H9 (cell line): Measurements from ENCODE around the gene CXCL13. TPM values are rescaled to one million over a fixed set of nuclear protein-coding genes. Genes with fewer than 3 reads are reported as not detected.
"Not testable (repeated sequence)": the region's sequence is repeated elsewhere in the genome, so short reads cannot be mapped to it uniquely, and the experiment has no call there.

Source experiments
- DNase-seq: peaks from one replicate; pipeline ENCODE4 v3.0.0-alpha.2; 2017
- H2AFZ ChIP-seq: one replicate; pipeline ENCODE4 v1.6.1; 2013; ENCODE audit warnings: mild to moderate bottlenecking, low read length, control low read depth, moderate library complexity
- H2AK5ac ChIP-seq: 2 replicates; pipeline ENCODE4 v1.6.1; 2013; ENCODE audit warnings: low read length, control low read depth, mixed read lengths; ENCODE audit not compliant: insufficient read length
- H2BK120ac ChIP-seq: one replicate; pipeline ENCODE4 v1.6.1; 2013; ENCODE audit warnings: low read depth, mild to moderate bottlenecking, low read length, control low read depth, inconsistent platforms; ENCODE audit not compliant: poor library complexity, severe bottlenecking
- H2BK12ac ChIP-seq: 2 replicates; pipeline ENCODE4 v1.6.1; 2013; ENCODE audit warnings: low read length, control low read depth, mixed read lengths, low read depth; ENCODE audit not compliant: insufficient read length
- H2BK15ac ChIP-seq: 2 replicates; pipeline ENCODE4 v1.6.1; 2013; ENCODE audit warnings: low read depth, low read length, control low read depth
- H2BK20ac ChIP-seq: one replicate; pipeline ENCODE4 v1.6.1; 2013; ENCODE audit warnings: low read depth, mild to moderate bottlenecking, low read length, control low read depth, inconsistent platforms; ENCODE audit not compliant: poor library complexity, severe bottlenecking
- H2BK5ac ChIP-seq: 2 replicates; pipeline ENCODE4 v1.6.1; 2013; ENCODE audit warnings: low read length, control low read depth, mixed read lengths; ENCODE audit not compliant: insufficient read length
- H3K14ac ChIP-seq: 2 replicates; pipeline ENCODE4 v1.6.1; 2013; ENCODE audit warnings: low read length, control low read depth; ENCODE audit not compliant: insufficient read depth
- H3K18ac ChIP-seq: 2 replicates; pipeline ENCODE4 v1.6.1; 2013; ENCODE audit warnings: low read depth, mild to moderate bottlenecking, mixed read lengths, low read length, control low read depth; ENCODE audit not compliant: insufficient read length
- H3K23ac ChIP-seq: 2 replicates; pipeline ENCODE4 v1.6.1; 2013; ENCODE audit warnings: low read length, control low read depth, mixed read lengths, low read depth; ENCODE audit not compliant: insufficient read length
- H3K23me2 ChIP-seq: 2 replicates; pipeline ENCODE4 v1.6.1; 2013; ENCODE audit warnings: low read depth, mild to moderate bottlenecking, mixed read lengths, low read length, control low read depth; ENCODE audit not compliant: insufficient read length, poor library complexity, severe bottlenecking
- H3K27ac ChIP-seq: 2 replicates; pipeline ENCODE4 v1.5.1; 2013; ENCODE audit warnings: low read length, control low read depth, mixed read lengths, low read depth; ENCODE audit not compliant: insufficient read length
- H3K27me3 ChIP-seq: 2 replicates; pipeline ENCODE4 v1.6.1; 2013; ENCODE audit warnings: low read length, control low read depth, inconsistent platforms; ENCODE audit not compliant: insufficient read depth
- H3K4ac ChIP-seq: 2 replicates; pipeline ENCODE4 v1.6.1; 2013; ENCODE audit warnings: low read depth, mild to moderate bottlenecking, control low read depth, inconsistent platforms, low read length, moderate library complexity
- H3K4me1 ChIP-seq: 2 replicates; pipeline ENCODE4 v1.6.1; 2013; ENCODE audit warnings: low read length, control low read depth, inconsistent platforms; ENCODE audit not compliant: insufficient read depth
- H3K4me2 ChIP-seq: 2 replicates; pipeline ENCODE4 v1.6.1; 2013; ENCODE audit warnings: low read length, control low read depth, mixed read lengths; ENCODE audit not compliant: insufficient read length, insufficient read depth
- H3K56ac ChIP-seq: 2 replicates; pipeline ENCODE4 v1.6.1; 2013; ENCODE audit warnings: low read depth, mild to moderate bottlenecking, mixed read lengths, low read length, control low read depth; ENCODE audit not compliant: insufficient read length
- H3K79me1 ChIP-seq: 2 replicates; pipeline ENCODE4 v1.6.1; 2013; ENCODE audit warnings: low read depth, mild to moderate bottlenecking, moderate library complexity, low read length, control low read depth, inconsistent platforms; ENCODE audit not compliant: insufficient read depth, poor library complexity, severe bottlenecking
- H3K79me2 ChIP-seq: 2 replicates; pipeline ENCODE4 v1.6.1; 2013; ENCODE audit warnings: low read length, control low read depth, inconsistent platforms; ENCODE audit not compliant: insufficient read depth
- H3K9ac ChIP-seq: 2 replicates; pipeline ENCODE4 v1.6.1; 2013; ENCODE audit warnings: low read length, control low read depth, mixed read lengths; ENCODE audit not compliant: insufficient read length; ENCODE audit errors: extremely low read depth
- H3K9me3 ChIP-seq: one replicate; pipeline ENCODE4 v1.6.1; 2013; ENCODE audit warnings: low read depth, low read length, inconsistent platforms; ENCODE audit not compliant: control insufficient read depth
- H3T11ph ChIP-seq: one replicate; pipeline ENCODE4 v1.6.1; 2013; ENCODE audit warnings: mild to moderate bottlenecking, low read length, control low read depth, inconsistent platforms
- H4K20me1 ChIP-seq: one replicate; pipeline ENCODE4 v1.6.1; 2013; ENCODE audit not compliant: control insufficient read depth, insufficient read length, insufficient read depth
- H4K5ac ChIP-seq: 2 replicates; pipeline ENCODE4 v1.6.1; 2013; ENCODE audit warnings: low read depth, mild to moderate bottlenecking, mixed read lengths, low read length, control low read depth; ENCODE audit not compliant: insufficient read length
- H4K8ac ChIP-seq: replicated peaks from 2 replicates; pipeline ENCODE4 v1.6.1; 2013; ENCODE audit warnings: low read length, control low read depth, mixed read lengths, low read depth; ENCODE audit not compliant: insufficient read length
- H4K91ac ChIP-seq: 2 replicates; pipeline ENCODE4 v1.6.1; 2013; ENCODE audit warnings: low read depth, mild to moderate bottlenecking, moderate library complexity, mixed read lengths, low read length, control low read depth; ENCODE audit not compliant: insufficient read length
- H3K27ac Mint-ChIP-seq, 3 experiments: 2 replicates in 2 of 3; 3 replicates in 1 of 3; pipeline ENCODE4 v1.8.0; 2020 to 2021; ENCODE audit warnings: mixed read lengths in 3 of 3, mild to moderate bottlenecking in 1 of 3, moderate library complexity in 1 of 3
- H3K27me3 Mint-ChIP-seq: 2 replicates; pipeline ENCODE4 v1.8.0; 2021; ENCODE audit warnings: low read depth, mild to moderate bottlenecking, moderate library complexity, mixed read lengths
- H3K36me3 Mint-ChIP-seq, 3 experiments: 2 replicates in 2 of 3; 3 replicates in 1 of 3; pipeline ENCODE4 v1.8.0; 2020 to 2021; ENCODE audit warnings: low read depth in 3 of 3, mixed read lengths in 3 of 3; ENCODE audit not compliant: insufficient read depth in 1 of 3
- H3K4me1 Mint-ChIP-seq, 2 experiments: 2 replicates each; pipeline ENCODE4 v1.8.0; 2020; ENCODE audit warnings: mixed read lengths in 2 of 2
- H3K4me3 Mint-ChIP-seq, 2 experiments: 2 replicates in 1 of 2; 3 replicates in 1 of 2; pipeline ENCODE4 v1.8.0; 2020 to 2021; ENCODE audit warnings: mild to moderate bottlenecking in 2 of 2, mixed read lengths in 2 of 2, moderate library complexity in 1 of 2
- H3K9me3 Mint-ChIP-seq, 2 experiments: 2 replicates in 1 of 2; 3 replicates in 1 of 2; pipeline ENCODE4 v1.8.0; 2020; ENCODE audit warnings: mild to moderate bottlenecking in 2 of 2, mixed read lengths in 2 of 2, moderate library complexity in 1 of 2
- CTCF ChIP-seq: fragments of 200-600 bp; sonication (generic); conservative IDR thresholded peaks from 3 replicates; pipeline ENCODE4 v1.8.0; 2021; ENCODE audit warnings: antibody characterized with exemption, mild to moderate bottlenecking
- WGBS: extraction: QIAGEN DNeasy Blood & Tissue Kit; methylation state at CpG from one replicate; pipeline ENCODE4 v1.1.7; 2013; ENCODE audit warnings: missing lambda C conversion rate, low lambda C conversion rate, mixed read lengths; ENCODE audit not compliant: insufficient read length; ENCODE audit errors: extremely low coverage; 5-methylcytosine and 5-hydroxymethylcytosine counted together
- total RNA-seq: library from RNA; stranded (reverse); gene quantifications from 2 replicates; pipeline ENCODE4 v1.2.1, GENCODE V29; 2021

CXCL13 gene
- total RNA-seq, 1 experiment from 2014 or later, result not detected

GRCh38 chr4:77653162-77653758 is 47.6 kb downstream of the CXCL13 start:
- H3K9me3 ChIP-seq, result no peaks in the 10 kb centered on the region
- no peak overlapping the region for H3K27ac ChIP-seq
- H3K79me1 ChIP-seq, result no peaks in the 10 kb centered on the region
- H4K5ac ChIP-seq, result no peak overlapping the region
- no peaks in the 10 kb centered on the region; the same call in none of the 2 replicates for H3K27me3 Mint-ChIP-seq
- DNase-seq, result no peak
- no peak overlapping the region for H3K9ac ChIP-seq
- H3K14ac ChIP-seq, result no peak overlapping the region
- H2BK5ac ChIP-seq, result no peak overlapping the region
- peaks cover 8 to 13% of the 10 kb centered on the region in 2 experiments for H3K9me3 Mint-ChIP-seq
- no peaks in the 10 kb centered on the region for H3K79me2 ChIP-seq
- H3K27ac Mint-ChIP-seq, result no peak overlapping the region
- no peaks in the 10 kb centered on the region for H3K23me2 ChIP-seq
- no peaks in the 10 kb centered on the region for H3K27me3 ChIP-seq
- H3K18ac ChIP-seq, result no peak overlapping the region
- H3K4me1 Mint-ChIP-seq, result peaks cover 20 to 22% of the 10 kb centered on the region in 2 experiments
- H3K4me3 Mint-ChIP-seq, result no peak overlapping the region
- no peak overlapping the region for H2AK5ac ChIP-seq
- H2BK120ac ChIP-seq, result no peak overlapping the region
- no peak overlapping the region for H2AFZ ChIP-seq
- no peak overlapping the region for H3K4me2 ChIP-seq
- H2BK20ac ChIP-seq, result no peak overlapping the region
- WGBS, result no CpG with 5 or more reads among the region's 2 CpGs
- H2BK12ac ChIP-seq, result no peak overlapping the region
- H4K20me1 ChIP-seq, result no peaks in the 10 kb centered on the region
- no peak overlapping the region for H3K4ac ChIP-seq
- H2BK15ac ChIP-seq, result no peak overlapping the region
- no peak overlapping the region for H4K91ac ChIP-seq
- H3T11ph ChIP-seq, result no peak overlapping the region
- no peaks in the 10 kb centered on the region for H3K4me1 ChIP-seq
- no peak overlapping the region for H4K8ac ChIP-seq
- TF ChIP-seq CTCF, result no peak
- H3K56ac ChIP-seq, result no peak overlapping the region
- peaks cover 0 to 15% (median 0%) of the 10 kb centered on the region in 3 experiments; a peak in 3 of 7 replicates for H3K36me3 Mint-ChIP-seq
- no peak overlapping the region for H3K23ac ChIP-seq

- not testable (repeated sequence) for H2BK5ac ChIP-seq, H2BK20ac ChIP-seq, H3K9me3 Mint-ChIP-seq, H3K4ac ChIP-seq, H3K4me1 Mint-ChIP-seq, H3K36me3 Mint-ChIP-seq, H3K56ac ChIP-seq, H3K27me3 ChIP-seq, H3K27ac ChIP-seq, H3K4me1 ChIP-seq, H3K79me2 ChIP-seq, H3K18ac ChIP-seq, H2BK15ac ChIP-seq, H3K9me3 ChIP-seq, H3K79me1 ChIP-seq, H4K5ac ChIP-seq, H3K27ac Mint-ChIP-seq, DNase-seq, H3K14ac ChIP-seq, H2AFZ ChIP-seq, H2AK5ac ChIP-seq, H2BK120ac ChIP-seq, H3K4me2 ChIP-seq, H3T11ph ChIP-seq, H2BK12ac ChIP-seq, H3K9ac ChIP-seq, H4K8ac ChIP-seq, H4K91ac ChIP-seq, H3K23ac ChIP-seq, H3K23me2 ChIP-seq, H3K4me3 Mint-ChIP-seq, H4K20me1 ChIP-seq, H3K27me3 Mint-ChIP-seq
- WGBS, result no CpG with 5 or more reads among the region's 5 CpGs
These were observed 54.7 kb downstream of the CXCL13 start for GRCh38 chr4:77660318-77660717.
